ENCODE measurements around the gene BTBD6. TPM values are rescaled to one million over a fixed set of nuclear protein-coding genes. Genes with fewer than 3 reads are reported as not detected.

Gene BTBD6
- total RNA-seq, 1 experiment from 2014 or later: 30.1 TPM

- Mint-ChIP-seq H3K4me1 (ENCODE audit: low read depth, unreplicated experiment) (no peaks in the 10 kb centered on the region), H3K36me3 (ENCODE audit: insufficient read depth, unreplicated experiment) (peaks cover 5% of the 10 kb centered on the region), H3K4me3 (ENCODE audit: low read depth, unreplicated experiment) (no peak overlapping the region), H3K27ac (ENCODE audit: unreplicated experiment) (no peak overlapping the region), H3K27me3 (ENCODE audit: unreplicated experiment) (no peaks in the 10 kb centered on the region), H3K9me3 (ENCODE audit: low read depth, unreplicated experiment) (no peaks in the 10 kb centered on the region)
- no TSS peak for BruUV-seq (replicated peaks)
- TF ChIP-seq CTCF (IDR thresholded peaks at IDR 0.05; ENCODE audit: unreplicated experiment): no peak
- DNase-seq: no peak
- CTCF ChIA-PET: no interaction called here
- intact Hi-C loops (cut with micrococcal nuclease; ENCODE audit: unreplicated experiment): no loop called here
Observed at GRCh38 chr14:105257464-105257863, 9.1 kb downstream of the BTBD6 start.

- Mint-ChIP-seq H3K36me3 (ENCODE audit: insufficient read depth, unreplicated experiment) (peaks cover 2% of the 10 kb centered on the region), H3K27me3 (ENCODE audit: unreplicated experiment) (no peaks in the 10 kb centered on the region), H3K4me3 (ENCODE audit: low read depth, unreplicated experiment) (no peak overlapping the region), H3K4me1 (ENCODE audit: low read depth, unreplicated experiment) (no peaks in the 10 kb centered on the region), H3K9me3 (ENCODE audit: low read depth, unreplicated experiment) (no peaks in the 10 kb centered on the region), H3K27ac (ENCODE audit: unreplicated experiment) (no peak overlapping the region)
- intact Hi-C loops (cut with micrococcal nuclease; ENCODE audit: unreplicated experiment): no loop called here
- CTCF ChIA-PET: no interaction called here
- TF ChIP-seq CTCF (IDR thresholded peaks at IDR 0.05; ENCODE audit: unreplicated experiment): no peak
- BruUV-seq (replicated peaks): no TSS peak
- DNase-seq: no peak
Observed at GRCh38 chr14:105258846-105259245, 10.5 kb downstream of the BTBD6 start.

GRCh38 chr14:105260959-105261358, 12.6 kb downstream of the BTBD6 start:
- BruUV-seq (replicated peaks): no TSS peak
- Mint-ChIP-seq H3K27ac (ENCODE audit: unreplicated experiment) (no peak overlapping the region), H3K9me3 (ENCODE audit: low read depth, unreplicated experiment) (no peaks in the 10 kb centered on the region), H3K36me3 (ENCODE audit: insufficient read depth, unreplicated experiment) (no peaks in the 10 kb centered on the region), H3K4me1 (ENCODE audit: low read depth, unreplicated experiment) (no peaks in the 10 kb centered on the region), H3K27me3 (ENCODE audit: unreplicated experiment) (no peaks in the 10 kb centered on the region), H3K4me3 (ENCODE audit: low read depth, unreplicated experiment) (no peak overlapping the region)
- CTCF ChIA-PET: no interaction called here
- TF ChIP-seq CTCF (IDR thresholded peaks at IDR 0.05; ENCODE audit: unreplicated experiment): no peak
- no peak for DNase-seq
- intact Hi-C loops (cut with micrococcal nuclease; ENCODE audit: unreplicated experiment): no loop called here

- CTCF ChIA-PET: no interaction called here
- H3K27me3 Mint-ChIP-seq (ENCODE audit: unreplicated experiment): no peaks in the 10 kb centered on the region
- H3K4me3 Mint-ChIP-seq (ENCODE audit: low read depth, unreplicated experiment): no peak overlapping the region
- no peak overlapping the region for H3K27ac Mint-ChIP-seq (ENCODE audit: unreplicated experiment)
- DNase-seq: no peak
- no peaks in the 10 kb centered on the region for H3K36me3 Mint-ChIP-seq (ENCODE audit: insufficient read depth, unreplicated experiment)
- H3K9me3 Mint-ChIP-seq (ENCODE audit: low read depth, unreplicated experiment): no peaks in the 10 kb centered on the region
- no TSS peak for BruUV-seq (replicated peaks)
- no peaks in the 10 kb centered on the region for H3K4me1 Mint-ChIP-seq (ENCODE audit: low read depth, unreplicated experiment)
- TF ChIP-seq CTCF (IDR thresholded peaks at IDR 0.05; ENCODE audit: unreplicated experiment): no peak
- intact Hi-C loops (cut with micrococcal nuclease; ENCODE audit: unreplicated experiment): no loop called here
Observed at GRCh38 chr14:105261781-105262180, 13.4 kb downstream of the BTBD6 start.
